NK-92 treated with Interleukin-12 subunit alpha and Interleukin-12 subunit beta, amount 100 ng/mL, for 24 hours (cell line): ENCODE results near the gene ASAP2.

Experiments
- DNase-seq: peaks from one replicate; lab custom pipeline; 2025; lab: John Stamatoyannopoulos, UW

Gene ASAP2

GRCh38 chr2:9325428-9325827, 118.8 kb downstream of the ASAP2 start:
- DNase-seq = no peak

- DNase-seq = no peak
These were observed 120.4 kb downstream of the ASAP2 start for GRCh38 chr2:9326975-9327374.

GRCh38 chr2:9327873-9328352, 121.3 kb downstream of the ASAP2 start:
- DNase-seq = no peak

DNA sequence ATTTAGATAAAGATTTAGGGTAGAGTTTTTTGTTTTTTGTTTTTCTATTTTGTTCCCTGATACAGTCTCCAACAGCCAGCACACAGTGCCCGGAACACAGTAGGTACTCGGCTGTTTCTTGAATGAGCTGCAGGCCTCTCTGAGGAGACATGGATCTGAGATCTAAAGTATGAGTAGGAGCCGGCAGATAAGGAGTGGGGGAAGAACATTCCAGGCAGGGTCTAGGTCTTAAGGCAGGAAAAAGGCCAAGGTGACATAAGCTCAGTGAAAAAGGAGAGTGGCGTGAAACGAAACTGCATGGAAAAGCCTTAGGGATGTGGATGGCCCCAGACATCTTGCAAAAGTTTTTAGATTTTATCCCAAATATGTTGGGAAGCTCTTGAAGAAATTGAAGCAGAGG, 122.3 kb downstream of the ASAP2 start:
- no peak for DNase-seq

DNA sequence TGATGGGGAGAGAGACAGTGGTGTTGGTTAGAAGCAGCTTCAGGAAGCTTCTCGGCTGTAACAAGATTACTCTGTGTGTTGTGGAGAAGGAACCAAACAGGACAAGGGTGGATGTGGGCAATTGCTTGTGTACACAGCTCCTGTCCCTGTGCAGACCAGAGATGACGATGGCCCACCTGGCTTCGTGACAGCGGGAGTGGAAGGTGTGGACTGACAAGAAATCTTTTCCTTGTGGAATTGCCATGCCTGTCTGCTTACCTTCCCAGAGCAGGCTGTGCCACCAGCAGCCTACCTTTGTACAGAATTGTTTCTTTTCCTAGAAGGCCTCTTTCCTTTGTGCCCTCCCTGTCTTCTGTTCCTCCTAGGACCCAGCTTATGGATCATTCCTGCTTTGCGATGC, 122.9 kb downstream of the ASAP2 start:
- no peak for DNase-seq

- DNase-seq = no peak
These were observed 124.1 kb downstream of the ASAP2 start for GRCh38 chr2:9330612-9331270.

DNA sequence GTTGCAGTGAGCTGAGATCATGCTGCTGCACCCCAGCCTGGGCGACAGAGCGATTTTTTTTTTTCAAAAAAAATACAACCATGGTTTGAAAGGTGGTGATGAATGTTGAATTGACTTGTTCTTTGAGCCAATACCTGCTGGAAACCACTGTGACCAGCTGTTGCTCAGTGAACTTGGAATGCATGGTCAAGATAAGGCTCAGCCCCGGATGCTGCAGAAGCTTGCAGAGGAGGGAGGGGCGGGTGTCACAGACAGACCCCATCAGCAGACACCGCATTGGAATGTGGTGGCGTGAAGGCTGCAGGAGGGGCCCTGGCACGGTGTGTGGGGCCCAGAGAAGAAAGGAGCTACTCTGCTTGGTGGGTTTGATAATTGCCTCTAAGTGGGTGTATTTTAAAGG, 125.1 kb downstream of the ASAP2 start:
- no peak for DNase-seq

DNA sequence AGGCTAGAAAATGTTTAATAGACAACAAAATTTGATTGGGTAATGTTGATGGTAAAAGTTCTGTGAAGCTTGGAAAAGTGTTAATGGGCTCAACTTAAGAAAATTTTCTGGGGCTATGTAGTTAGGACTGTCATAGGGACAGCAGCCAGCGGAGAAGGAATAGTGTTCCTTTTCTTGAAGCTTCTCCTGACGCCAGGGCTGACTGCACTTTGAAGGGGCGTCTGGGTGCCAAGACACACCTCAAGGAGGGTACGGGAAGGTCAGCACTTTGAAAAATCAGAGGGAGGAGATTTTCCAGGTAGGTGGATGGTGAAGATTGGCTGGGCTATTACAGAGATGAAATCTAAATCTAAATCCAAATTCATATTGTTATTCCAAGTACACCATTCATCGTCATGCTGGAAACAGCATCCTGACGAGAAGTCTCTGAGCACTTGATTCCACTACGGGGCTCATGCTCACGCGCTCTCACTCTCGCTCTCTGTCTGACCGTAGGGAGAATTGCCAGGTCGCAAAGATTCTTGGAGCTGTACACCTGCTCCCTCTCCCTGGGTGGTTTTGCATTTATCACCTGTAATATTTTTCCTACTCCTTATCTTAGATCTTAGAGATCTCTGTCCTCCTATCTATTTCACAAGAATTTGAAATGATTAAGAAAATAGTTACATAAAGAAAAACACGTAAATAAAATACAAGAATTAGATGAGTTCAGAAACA, 125.7 kb downstream of the ASAP2 start:
- DNase-seq = no peak

GRCh38 chr2:9332853-9333245, 126.2 kb downstream of the ASAP2 start:
- DNase-seq = no peak

GRCh38 chr2:9333591-9334171, 127.1 kb downstream of the ASAP2 start:
- DNase-seq = no peak

GRCh38 chr2:9334761-9335160, 128.1 kb downstream of the ASAP2 start:
- no peak for DNase-seq

- no peak for DNase-seq
These were observed 128.8 kb downstream of the ASAP2 start for GRCh38 chr2:9335322-9335832.

DNA sequence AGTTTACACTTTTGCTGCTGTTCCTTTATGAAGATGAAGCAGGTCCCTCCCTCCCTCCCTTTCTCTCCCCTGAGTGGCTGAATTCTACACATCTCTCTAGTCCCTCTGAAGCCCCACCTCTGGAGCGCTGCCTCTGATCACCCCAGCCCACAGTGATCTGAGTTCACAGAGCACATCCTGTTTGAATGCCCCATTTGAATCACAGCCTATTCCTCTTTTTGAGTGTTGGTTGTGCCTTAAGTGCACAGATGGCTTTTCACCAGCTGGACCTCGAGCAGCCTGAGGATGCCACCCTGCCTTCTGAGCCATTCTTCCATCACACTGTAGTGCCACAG, 129.6 kb downstream of the ASAP2 start:
- no peak for DNase-seq

GRCh38 chr2:9336576-9337314, 130.1 kb downstream of the ASAP2 start:
- DNase-seq = no peak

- no peak for DNase-seq
These were observed 131.3 kb downstream of the ASAP2 start for GRCh38 chr2:9337901-9338300.

DNA sequence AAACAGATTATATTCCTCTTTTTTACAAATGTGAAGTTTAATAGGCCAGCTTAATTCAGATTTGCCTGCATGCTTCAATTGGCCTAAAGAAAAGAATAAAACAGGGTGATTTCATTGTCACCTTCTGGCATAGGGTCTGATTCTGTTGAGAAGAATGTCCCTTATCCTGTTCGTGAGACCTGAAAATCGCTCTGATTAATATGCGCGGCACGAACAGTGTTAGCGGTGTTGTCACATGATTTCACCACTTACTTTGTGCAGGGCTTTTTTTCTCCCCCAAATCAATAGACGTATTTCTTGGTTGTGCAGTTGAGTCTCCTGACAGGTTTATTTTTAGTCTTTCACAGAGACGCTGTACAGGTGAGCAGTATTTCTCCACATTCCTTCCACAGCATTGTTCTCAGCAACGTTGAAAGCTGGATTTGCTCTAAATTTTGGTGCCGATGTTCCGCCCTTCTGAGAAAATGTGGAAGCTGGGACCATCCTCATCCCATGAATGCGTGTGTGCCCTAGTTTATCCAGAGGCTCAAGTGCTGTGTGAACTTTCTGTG, 134.8 kb downstream of the ASAP2 start:
- no peak for DNase-seq

GRCh38 chr2:9342659-9343058, 136.0 kb downstream of the ASAP2 start:
- no peak for DNase-seq

- DNase-seq = no peak
These were observed 136.9 kb downstream of the ASAP2 start for GRCh38 chr2:9343524-9343923.

DNA sequence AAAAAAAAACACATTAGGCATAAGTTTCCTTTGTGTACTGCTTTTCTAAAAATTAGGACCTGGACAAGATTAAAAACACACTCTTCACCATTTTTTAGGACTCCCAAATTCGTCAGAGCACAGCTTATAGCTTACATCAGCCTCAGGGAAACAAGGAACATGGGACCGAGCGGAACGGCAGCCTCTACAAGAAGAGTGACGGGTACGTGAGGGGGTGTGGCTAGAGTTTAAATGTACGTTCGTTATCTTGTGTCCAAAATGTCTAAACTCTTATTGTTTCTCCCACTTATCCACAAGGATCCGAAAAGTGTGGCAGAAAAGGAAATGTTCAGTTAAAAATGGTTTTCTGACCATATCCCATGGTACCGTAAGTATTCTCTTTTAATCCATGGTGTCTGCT, 137.8 kb downstream of the ASAP2 start:
- DNase-seq = no peak

DNA sequence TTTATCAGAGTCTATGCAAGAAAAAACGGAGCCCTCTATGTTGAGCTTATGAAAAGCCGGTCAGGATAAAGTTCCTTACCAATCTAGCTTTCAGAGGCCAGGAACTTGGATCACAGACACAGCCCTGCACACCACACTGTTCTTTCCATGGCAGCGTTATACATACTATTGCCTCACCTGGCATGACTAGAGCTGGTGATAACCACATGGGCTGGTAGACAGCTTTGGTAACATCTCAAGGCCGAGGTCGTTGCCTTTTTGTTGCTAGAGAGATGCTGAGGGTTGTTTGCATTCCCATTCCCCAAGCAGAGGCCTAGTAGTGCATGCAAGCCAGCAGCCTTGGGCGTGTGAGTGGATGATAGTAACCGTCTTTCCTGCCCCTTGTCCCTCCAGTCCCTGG, 138.7 kb downstream of the ASAP2 start:
- no peak for DNase-seq

DNA sequence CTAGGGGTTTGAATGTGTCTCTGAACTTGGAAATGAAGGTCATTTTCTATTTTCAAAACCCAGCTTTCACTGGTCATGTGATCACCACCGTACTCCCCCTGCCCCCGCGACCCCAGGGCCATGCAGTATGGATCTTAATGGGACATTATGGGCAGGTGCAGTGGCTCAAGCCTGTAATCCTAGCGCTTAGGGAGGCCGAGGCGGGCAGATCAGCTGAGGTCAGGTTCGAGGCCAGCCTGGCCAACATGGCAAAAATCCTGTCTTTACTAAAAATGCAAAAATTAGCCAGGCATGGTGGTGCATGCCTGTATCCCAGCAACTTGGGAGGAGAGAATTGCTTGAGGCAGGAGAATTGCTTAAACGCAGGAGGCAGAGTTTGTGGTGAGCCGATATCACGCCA, 139.4 kb downstream of the ASAP2 start:
- no peak for DNase-seq

DNA sequence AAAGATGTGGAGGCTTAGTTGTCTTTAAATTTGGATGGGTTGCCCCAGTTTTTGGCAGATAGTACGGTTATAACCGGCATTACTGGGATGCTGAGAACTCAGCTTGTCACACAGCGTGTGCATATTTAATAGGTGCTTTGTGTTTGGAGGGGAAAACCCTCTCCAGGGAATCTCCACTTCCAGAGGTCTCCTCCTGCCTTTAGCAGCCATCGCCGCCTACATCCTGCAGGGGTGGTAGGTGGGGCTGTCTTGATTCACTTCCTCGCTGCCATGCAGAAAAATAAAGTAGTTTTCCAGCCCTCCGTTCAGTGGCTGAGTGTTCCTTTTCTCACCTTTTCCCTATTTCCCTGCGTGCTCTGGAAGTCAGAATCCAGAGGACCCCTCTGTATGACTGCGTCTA, 140.3 kb downstream of the ASAP2 start:
- DNase-seq = no peak
